ENCODE results near the gene KCNC1.

KCNC1 gene

DNA sequence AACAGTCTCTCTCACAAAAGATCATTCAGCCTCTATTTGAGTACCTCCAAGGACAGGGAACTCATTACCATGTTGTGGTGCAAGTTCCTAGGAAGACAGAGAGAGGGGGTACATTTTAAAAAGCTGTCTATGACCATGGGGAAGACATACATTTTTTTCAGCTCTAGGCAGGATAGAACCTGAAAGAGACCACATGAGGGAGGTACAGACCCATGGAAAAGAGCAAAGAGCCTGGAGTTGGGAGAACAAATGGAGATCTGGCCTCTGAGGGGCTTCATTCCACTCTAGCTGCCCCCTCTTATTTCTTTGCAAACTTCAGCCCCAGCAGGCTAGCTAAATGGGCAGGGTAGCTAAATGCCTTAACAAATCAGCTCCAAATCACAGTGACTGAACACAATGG, 36.3 kb downstream of the KCNC1 start:
- in situ Hi-C loops (cut with HindIII; ENCODE audit: low sequenced_read_pairs) = no loop called here

DNA sequence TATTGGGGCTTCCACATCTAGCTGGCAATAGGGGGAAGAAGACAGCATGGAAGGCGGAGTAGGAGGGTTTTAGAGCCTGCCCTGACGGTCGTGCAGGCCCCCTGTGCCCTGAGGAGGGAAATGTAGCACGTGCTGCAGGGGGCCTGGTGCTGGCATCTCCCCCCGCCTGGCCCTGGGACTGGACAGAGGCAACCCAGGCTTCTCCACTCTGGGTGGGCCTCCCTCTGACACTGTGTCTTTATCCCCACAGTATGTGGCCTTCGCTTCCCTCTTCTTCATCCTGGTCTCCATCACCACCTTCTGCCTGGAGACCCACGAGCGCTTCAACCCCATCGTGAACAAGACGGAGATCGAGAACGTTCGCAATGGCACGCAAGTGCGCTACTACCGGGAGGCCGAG, 36.8 kb downstream of the KCNC1 start:
- in situ Hi-C loops (cut with HindIII; ENCODE audit: low sequenced_read_pairs) = no loop called here

DNA sequence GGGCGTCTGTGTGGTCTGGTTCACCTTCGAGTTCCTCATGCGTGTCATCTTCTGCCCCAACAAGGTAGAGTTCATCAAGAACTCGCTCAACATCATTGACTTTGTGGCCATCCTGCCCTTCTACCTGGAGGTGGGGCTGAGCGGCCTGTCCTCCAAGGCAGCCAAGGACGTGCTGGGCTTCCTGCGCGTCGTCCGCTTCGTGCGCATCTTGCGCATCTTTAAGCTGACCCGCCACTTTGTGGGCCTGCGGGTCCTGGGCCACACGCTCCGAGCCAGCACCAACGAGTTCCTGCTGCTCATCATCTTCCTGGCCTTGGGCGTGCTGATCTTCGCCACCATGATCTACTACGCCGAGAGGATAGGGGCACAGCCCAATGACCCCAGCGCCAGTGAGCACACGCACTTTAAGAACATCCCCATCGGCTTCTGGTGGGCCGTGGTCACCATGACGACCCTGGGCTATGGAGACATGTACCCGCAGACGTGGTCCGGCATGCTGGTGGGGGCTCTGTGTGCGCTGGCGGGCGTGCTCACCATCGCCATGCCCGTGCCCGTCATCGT, 37.3 kb downstream of the KCNC1 start:
- in situ Hi-C loops (cut with HindIII; ENCODE audit: low sequenced_read_pairs) = no loop called here

DNA sequence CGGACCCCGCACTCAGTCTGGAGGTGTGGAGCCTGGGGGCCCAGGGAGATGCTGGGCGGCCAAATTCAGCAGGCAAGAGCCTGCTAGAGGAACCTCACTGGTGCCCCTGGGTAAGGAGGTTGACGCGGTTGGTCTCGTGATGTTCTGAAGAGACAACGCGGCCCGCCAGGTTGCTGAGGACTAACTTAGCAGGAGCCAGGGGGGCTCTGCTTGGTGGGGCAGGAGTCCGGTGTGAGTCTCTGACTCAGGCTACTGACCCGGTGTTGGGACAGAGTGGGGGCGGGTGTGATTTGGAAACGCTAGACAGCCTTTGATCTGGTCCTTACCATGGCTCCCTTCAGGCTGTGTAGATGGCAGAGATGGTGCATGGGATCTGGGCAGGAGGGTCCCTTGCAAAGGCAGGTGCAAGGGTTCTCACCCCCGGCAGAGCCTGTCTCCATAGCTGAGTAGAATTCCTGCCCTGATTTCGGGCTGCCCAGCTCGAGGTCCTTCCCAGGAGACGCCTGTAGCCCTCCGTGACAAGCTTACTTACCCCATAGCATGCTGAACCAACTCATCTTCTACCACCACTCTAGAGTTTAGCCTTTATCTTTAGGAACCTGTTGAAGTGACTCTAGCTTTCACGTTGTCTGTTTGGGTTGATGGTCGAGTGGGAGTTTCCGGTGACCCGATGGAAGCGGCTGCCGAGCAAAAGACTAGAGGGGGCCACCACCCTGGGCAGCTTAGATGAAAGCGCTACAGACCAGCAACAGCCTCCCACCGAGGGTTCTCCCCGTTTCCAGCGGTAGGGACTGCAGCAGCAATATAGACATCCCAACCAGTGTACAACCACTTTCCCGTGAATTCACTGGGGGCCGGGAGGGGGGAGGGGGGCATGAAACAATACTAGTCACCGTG, 38.4 kb downstream of the KCNC1 start:
- in situ Hi-C loops (cut with HindIII; ENCODE audit: low sequenced_read_pairs) = no loop called here

DNA sequence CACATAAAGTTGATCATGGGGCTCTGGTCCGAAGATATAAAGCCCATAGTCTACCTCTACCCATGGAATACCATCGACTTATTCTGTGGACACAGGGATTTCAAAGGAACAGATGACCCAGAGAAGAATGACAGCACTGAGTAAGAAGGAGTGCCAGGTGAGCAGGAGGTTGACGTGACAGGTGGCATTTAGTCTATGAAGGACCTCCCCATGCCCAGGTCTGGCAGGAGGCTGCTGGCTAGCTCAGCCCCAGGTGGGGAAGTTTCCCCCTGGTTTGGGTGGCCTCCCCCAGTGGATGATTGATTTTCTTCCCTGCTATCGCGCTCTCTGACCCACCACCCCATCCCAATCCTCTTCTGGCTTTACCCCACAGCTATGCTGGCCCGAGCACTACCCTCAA, 39.1 kb downstream of the KCNC1 start:
- in situ Hi-C loops (cut with HindIII; ENCODE audit: low sequenced_read_pairs) = no loop called here

DNA sequence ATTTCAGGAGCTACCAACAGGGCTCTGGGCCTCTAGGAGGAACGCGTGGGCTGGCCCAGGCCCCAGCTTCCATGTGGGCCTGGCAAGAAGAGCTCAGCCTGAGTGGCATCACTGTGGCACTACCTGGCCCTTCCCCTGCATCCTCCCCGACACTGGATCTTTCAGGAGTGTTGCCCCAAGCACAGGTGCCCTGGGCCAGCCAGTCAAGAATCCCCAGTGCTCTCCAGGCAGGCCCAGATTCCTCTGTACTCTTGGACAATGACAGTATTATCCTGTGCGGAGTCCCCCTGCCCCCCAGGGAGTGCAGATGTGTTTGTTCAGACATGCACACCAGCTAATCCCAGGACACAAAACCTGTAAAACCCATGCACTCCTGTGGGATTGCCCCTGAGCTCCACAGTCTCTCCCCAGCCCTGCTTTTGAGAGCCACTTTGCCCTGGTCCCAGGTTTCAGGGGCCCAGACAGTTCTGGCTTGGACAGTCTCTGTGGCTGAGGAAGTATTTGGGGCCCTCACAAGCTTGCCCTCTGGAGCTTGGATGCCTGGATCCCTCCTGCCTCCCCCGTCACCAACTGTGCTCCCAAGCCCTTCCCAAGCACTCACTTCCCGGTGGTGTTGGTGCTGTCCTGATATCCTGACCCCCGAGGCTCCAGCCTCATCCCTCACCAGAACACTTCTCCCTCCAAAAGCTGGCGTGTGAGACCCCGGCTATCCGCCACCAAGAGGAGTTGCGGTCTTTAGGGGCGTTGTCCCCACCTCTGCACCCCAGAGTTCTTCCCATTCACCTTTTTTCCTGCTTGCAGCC, 39.9 kb downstream of the KCNC1 start:
- in situ Hi-C loops (cut with HindIII; ENCODE audit: low sequenced_read_pairs) = loop anchor here (5.0 kb wide), 2 partner anchors 42 to 68 kb away; partner anchors contain the start of gene KCNC1

DNA sequence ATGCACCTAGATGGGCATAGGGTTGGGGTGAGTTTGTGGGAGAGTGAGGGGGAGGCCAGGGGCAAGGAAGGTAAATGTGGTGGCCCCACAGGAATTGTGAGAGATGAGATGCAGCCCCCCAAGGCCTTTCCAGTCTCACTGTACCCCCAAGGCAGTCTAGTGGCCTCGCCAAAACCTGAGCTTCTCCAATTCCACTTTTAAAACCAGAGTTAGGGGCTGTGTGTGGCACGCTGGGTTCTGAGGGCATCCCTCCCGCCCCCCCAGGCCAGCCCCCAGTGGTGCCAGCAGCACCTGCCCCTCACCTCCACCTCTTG, 40.4 kb downstream of the KCNC1 start:
- in situ Hi-C loops (cut with HindIII; ENCODE audit: low sequenced_read_pairs) = loop anchor here (5.0 kb wide), 2 partner anchors 43 to 67 kb away; partner anchors contain the start of gene KCNC1

DNA sequence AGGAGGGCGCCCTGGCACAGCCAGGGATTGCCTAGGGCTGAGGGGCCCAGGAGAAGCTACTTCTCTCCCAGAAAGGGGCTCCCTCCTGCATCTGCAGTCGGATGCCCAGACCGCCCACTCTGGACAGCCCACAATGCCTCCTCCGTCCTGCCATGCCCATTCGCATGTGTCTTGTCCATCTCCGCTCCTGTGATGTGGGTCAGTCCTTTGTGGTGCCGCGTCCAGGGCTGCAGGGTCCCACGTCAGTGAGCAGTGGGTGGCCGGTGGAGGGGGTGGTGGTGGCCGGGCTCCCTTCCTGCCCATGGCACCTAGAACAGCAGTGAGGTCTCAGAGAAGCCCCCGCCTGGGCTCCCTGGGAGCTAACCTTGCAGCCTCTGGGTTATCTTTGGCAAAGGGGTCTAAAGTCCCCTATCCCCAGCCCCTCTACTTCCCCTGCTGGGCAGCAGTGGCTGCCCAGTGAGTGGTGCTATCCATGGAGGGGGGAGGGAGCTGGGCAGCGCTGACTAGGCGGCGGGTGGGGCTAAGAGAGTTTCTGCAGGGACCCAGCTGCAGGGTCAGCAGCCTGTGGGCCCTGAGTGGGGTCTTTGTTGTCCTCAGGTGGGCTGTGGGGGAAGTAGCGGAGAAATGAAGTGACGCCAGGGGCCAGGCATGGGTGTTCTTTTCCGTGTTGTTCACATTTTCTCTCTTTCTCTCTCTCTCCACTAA, 41.1 kb downstream of the KCNC1 start:
- in situ Hi-C loops (cut with HindIII; ENCODE audit: low sequenced_read_pairs) = loop anchor here (5.0 kb wide), 2 partner anchors 43 to 67 kb away; partner anchors contain the start of gene KCNC1

DNA sequence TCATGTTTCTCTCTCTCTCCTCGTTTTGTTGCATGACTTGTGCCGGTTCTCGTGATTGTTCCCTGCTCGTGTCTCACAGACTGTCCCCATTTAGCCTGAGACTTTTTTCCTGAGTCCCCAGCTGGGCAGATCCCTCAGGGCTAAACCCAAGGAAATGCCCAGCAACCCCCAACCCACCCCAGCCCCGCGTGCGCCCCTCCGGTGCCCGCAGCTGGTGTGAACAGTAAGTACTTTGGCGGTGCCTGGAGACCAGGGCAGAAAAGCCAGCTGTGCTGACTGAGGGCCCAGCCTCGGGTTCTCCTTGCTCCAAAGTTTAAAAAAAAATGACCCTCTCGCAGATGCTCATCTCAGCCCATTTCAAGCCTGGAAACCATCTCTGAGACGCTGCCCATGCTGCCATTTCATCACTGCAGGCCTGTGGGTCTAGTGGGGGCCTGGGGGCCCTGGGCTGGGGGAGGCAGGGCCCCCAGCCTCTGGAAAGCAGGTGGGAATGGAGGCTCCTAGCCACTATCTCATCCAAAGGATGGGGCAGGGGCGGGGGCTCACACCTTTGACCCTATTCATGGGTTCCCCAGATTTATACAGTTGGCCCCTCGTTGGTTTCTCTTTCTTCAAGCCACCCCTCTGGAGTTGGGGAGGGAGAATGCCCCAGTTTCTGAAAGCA, 41.8 kb downstream of the KCNC1 start:
- in situ Hi-C loops (cut with HindIII; ENCODE audit: low sequenced_read_pairs) = loop anchor here (5.0 kb wide), 2 partner anchors 44 to 66 kb away; partner anchors contain the start of gene KCNC1

DNA sequence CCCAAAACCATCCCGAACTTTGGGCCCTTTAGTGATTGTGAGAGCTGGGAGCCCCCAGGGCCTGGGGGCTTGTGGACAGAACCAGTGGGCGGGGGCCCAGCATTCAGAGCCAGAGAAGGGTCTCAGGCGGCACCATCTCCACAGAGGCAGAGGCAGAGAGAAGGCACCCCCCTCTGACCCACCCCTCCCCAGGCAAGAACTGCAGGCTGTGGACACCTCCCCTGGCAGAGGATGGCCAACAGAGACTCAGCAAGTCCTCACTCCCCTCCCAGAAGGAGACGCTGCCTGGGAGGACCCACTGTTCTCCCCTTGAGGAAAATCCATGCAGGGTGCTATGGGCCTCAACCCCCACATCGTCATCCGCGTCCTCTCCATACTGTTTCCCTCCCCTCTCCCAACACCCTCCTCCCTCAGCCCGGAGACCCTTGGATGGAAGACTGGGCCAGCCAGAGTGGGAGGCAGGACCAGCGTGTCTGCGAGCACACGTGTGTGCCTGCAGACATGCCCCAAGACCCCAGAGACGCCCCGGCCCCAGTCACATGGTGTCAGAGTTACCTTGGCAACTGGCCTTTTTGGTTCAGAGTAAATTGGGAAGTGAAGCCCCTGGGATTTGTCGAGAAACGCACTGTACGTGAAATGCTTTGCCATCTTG, 42.6 kb downstream of the KCNC1 start:
- in situ Hi-C loops (cut with HindIII; ENCODE audit: low sequenced_read_pairs) = loop anchor here (5.0 kb wide), 2 partner anchors 45 to 65 kb away; partner anchors contain the start of gene KCNC1

DNA sequence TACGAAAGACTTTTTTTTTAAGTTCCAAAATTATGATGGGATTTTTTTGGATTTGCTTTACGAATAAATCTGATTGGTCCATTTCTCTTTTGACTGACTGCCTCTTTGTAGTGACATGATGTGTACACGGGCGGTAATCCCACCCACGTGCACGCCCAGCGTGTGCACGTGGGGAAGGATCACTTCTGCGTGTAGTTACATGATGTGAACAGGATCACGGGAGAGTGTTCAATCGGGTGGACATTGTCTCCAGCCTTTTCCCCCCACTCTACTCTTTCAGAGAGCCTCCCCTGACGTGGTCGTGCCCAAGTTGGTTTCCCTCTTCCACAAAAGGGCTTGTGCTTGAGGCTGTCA, 43.1 kb downstream of the KCNC1 start:
- in situ Hi-C loops (cut with HindIII; ENCODE audit: low sequenced_read_pairs) = loop anchor here (5.0 kb wide), 2 partner anchors 45 to 65 kb away; partner anchors contain the start of gene KCNC1

DNA sequence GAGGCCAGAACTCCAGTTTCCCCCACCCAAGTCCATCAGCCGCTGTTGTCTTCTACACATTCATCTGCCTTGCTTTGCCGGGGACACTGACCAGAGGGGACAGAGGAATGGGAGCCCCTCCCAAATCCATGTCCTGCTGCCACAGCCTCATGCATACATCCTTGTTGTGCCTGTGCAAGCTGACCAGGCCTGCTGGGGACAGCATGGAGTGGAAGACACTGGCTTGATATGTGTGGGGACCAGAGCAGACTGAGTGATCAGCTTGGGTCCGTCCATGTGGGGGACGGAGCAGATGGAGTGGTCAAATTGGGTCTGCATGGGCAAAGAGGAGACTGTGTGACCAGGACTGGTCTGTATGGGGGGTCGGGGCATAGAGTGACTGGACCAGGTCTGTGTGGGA, 43.8 kb downstream of the KCNC1 start:
- in situ Hi-C loops (cut with HindIII; ENCODE audit: low sequenced_read_pairs) = loop anchor here (5.0 kb wide), 2 partner anchors 46 to 64 kb away; partner anchors contain the start of gene KCNC1

DNA sequence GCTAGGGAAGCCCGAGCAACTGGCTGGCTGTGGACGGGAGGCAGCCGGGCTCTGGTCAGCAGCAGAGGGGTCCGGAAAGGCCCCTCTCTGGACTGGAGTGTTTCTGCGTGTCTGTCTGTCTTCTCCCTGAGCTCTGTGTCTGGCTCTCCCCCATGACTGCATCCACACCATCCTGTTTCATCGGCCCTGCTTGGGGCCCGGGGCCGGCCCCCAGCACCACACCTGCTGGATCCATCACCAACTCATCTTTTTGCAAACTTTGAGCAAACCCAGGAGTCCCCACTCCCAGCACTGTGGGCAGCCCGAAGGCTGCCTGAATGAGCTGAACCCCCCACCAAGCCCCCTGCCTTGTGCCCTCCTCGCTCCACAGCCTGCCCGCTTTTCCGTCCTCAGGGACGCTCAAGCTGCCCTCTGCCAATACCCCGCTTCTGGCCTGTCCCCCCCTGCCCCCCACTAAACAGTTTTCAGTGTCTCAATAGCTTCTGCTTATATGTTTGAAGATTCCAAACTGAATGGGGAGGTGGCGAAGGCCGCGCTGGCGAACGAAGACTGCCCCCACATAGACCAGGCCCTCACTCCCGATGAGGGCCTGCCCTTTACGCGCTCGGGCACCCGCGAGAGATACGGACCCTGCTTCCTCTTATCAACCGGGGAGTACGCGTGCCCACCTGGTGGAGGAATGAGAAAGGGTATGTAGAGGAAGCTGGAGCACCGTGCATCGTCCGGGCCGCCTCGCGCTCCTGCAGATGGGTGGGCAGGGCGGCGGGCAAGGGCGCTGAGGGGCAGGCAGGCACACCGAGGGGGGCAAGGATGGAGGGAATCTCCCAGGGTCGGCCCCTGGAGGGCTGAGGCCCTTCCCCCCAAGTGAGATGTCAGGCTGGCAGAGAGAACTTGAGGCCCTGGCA, 44.6 kb downstream of the KCNC1 start:
- in situ Hi-C loops (cut with HindIII; ENCODE audit: low sequenced_read_pairs) = loop anchor here (5.0 kb wide), 2 partner anchors 47 to 63 kb away; partner anchors contain the start of gene KCNC1

DNA sequence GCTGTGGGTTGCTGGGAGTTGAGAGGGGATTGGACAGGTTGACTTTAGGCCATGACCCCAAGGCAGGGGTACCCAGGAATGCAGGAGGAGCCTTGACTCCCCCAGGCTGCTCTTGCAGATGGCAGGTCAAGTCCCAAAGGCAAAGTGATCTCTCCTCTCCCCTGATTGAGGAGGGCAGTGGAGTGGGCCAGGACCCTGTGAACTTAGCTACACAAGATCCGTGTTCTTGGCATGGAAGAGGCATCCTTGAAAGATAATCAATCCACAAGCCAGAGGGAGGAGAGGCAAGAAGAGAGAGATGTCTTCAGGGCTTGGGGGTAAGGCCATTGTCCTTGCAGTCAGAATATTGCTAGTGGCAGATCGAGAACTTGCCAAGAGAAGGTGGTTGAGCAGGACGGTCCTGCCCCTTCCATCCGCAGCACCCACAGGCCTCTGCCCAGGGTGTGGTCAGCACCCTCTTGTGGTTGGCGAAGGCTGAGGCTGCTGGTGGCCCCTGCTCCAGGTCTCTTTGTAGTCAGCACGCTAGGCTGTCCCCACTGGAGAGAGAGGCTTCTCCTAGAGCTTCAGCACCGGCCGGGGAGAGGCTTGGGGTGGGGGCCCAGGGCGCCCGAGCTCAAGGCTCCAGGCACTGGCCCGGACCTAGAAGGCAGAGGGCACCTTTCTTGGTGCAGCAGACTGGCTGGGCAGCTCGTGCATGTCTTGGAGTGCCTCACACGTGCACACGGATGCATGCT, 45.4 kb downstream of the KCNC1 start:
- in situ Hi-C loops (cut with HindIII; ENCODE audit: low sequenced_read_pairs) = loop anchor here (5.0 kb wide), 2 partner anchors 48 to 62 kb away; partner anchors contain the start of gene KCNC1

DNA sequence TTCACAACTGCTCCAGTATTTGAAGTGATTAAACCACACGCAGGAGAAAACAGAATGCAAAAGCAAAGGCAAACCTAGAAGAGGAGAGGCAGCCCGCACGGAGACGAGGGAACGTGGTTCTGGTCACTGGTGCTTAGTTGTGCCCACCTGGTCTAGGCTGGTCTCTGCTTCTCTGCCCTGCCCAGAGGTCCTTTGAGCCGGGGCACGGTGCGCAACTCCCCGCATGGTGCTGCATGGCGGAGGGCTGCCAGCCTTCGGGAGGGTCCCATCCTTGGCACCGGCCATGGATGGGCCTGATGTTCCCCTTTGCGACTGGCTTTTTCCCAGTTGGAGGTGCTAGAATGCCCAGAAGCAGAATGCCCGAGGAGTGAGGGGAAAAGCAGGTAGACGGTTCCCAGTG, 46.1 kb downstream of the KCNC1 start:
- in situ Hi-C loops (cut with HindIII; ENCODE audit: low sequenced_read_pairs) = no loop called here

DNA sequence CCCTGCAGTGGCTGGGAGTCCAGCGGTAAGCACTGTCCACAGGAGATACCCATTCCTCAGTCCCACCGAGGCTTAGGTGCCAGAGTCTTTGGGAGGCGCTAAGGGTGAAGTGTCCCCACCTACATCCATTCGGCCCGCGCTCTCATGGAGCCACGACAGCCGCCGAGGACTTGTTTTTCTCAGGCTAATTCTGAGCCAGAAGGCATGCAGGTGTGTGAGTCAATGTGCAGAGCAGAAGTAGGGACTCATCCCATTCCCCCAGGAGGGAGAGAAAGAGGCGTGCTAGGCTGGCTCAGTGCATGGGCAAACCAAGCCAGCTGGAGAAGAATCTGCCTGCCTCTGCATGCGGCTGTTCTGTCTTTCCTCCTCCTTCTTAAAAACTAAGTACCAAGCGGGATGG, 46.6 kb downstream of the KCNC1 start:
- in situ Hi-C loops (cut with HindIII; ENCODE audit: low sequenced_read_pairs) = no loop called here

DNA sequence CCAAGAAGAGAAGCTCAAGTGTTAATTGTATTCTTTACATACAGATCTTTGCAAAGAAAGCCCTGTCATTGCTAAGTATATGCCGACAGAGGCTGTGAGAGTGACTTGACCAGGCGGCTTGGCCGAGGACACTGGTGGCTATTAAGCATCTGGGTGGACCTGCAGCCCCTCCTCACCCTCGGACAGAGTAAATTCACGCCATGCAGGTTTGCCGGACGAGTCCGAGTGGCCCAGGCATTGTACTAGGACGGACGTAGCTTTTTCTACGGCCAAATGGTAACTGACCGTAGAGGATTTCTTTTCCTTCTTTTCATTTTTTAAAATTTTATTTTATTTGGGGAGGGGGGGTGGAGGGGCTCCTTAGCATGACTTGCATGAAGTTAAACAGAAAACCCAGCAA, 47.0 kb downstream of the KCNC1 start:
- in situ Hi-C loops (cut with HindIII; ENCODE audit: low sequenced_read_pairs) = no loop called here

DNA sequence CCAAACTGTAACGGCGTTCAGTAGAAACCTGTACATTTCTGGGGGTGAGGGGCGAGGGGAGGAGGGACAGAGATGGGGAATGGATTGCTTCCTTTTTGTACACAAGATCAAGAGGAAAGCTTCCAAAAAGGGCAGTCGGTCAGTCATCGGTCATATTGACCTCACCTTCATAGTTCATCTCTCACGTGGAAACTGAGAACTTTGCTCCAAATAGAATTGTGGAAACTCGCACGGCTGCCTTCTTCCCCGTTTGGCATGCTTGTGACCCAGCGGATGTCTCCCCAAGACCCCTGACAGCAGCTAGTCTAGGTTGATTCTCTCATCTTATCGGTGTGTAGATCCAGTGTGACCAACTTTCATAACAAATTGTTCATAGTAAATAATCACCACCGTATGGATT, 47.6 kb downstream of the KCNC1 start:
- in situ Hi-C loops (cut with HindIII; ENCODE audit: low sequenced_read_pairs) = no loop called here
